22Rv1 (cell line): Measurements from ENCODE around the gene OR8K5.

Experiments used
- ZFX ChIP-seq: fragments of 450-650 bp; IDR thresholded peaks from 2 replicates; pipeline ENCODE4 v1.6.1; 2017; ENCODE audit warnings: antibody characterized with exemption, borderline replicate concordance
- TF ChIP-seq, protein P1 (sequence below): fragments of 450-650 bp; IDR thresholded peaks from 2 replicates; pipeline ENCODE4 v1.5.1; 2017; ENCODE audit warnings: mild to moderate bottlenecking

DNA sequence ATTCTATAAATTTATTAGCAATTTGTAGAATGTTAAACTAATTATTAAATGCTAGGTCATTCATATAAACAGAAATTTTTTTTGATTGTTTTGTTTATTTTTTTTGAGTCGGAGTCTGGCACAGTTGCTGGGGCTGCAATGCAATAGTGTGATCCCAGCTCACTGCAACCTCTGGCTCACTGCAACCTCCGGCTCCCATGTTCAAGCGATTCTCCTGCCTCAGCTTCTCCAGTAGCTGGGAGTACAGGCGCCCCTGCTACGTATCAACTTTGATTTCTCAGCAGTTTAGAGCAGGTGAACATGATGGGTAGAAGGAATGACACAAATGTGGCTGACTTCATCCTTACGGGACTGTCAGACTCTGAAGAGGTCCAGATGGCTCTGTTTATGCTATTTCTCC lies 38.0 kb downstream of the OR8K5 start, which contains the start of gene OR8H3:
- TF ChIP-seq, protein P1, sequence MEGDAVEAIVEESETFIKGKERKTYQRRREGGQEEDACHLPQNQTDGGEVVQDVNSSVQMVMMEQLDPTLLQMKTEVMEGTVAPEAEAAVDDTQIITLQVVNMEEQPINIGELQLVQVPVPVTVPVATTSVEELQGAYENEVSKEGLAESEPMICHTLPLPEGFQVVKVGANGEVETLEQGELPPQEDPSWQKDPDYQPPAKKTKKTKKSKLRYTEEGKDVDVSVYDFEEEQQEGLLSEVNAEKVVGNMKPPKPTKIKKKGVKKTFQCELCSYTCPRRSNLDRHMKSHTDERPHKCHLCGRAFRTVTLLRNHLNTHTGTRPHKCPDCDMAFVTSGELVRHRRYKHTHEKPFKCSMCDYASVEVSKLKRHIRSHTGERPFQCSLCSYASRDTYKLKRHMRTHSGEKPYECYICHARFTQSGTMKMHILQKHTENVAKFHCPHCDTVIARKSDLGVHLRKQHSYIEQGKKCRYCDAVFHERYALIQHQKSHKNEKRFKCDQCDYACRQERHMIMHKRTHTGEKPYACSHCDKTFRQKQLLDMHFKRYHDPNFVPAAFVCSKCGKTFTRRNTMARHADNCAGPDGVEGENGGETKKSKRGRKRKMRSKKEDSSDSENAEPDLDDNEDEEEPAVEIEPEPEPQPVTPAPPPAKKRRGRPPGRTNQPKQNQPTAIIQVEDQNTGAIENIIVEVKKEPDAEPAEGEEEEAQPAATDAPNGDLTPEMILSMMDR, result no peak
- TF ChIP-seq ZFX, result no peak
